ENCODE measurements around the gene NHEJ1. TPM values are rescaled to one million over a fixed set of nuclear protein-coding genes. Genes with fewer than 3 reads are reported as not detected.

The NHEJ1 gene
- total RNA-seq, 1 experiment from 2014 or later = 16.7 TPM

DNA sequence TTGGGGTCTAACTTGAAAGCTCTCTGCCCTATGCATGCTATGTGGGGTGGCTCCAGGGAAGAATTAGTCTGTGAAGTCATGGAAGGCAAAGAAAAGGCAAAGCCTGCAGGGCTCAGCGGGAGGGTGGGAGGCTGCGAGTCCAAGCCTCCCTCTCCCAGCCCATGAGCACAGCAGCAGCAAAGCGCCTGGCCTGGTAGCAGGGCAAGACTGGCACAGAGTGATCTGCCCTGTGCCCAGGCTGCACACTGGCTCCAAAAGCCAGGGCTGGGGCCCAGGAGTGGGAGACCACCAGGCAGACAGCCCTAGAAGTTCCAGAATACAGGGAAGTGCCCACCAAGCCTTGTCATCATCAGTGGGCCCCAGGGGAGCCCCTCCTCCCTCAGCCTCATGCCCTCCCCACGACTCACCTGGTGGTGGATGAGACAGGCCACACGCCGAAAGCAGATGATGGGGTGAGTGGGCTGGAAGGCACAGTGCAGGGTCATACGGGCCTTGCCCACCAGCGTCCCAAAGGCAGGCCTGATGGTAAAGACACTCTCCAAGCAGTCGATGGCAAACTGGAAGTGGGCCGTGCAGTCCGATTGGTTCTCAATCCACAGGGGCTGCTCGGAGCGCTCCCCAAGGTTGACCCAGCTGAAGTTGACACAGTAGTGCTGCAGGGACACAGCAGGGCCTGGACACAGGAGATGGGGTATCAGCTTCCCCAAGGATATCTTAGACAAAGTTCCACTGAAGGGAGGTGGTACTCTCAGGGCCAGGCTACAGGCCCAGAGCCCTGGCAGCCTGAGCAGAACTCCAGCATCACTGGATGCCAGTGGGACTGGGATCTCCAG, 131.4 kb downstream of the NHEJ1 start:
- Histone ChIP-seq H4K20me1 (ENCODE audit: low read length) (no peaks in the 10 kb centered on the region), H3K27me3 (ENCODE audit: low read length) (no peaks in the 10 kb centered on the region), H3K27ac (ENCODE audit: low read length) (no peak overlapping the region), H3K9ac (ENCODE audit: low read length) (no peak overlapping the region), H3K4me2 (ENCODE audit: low read length) (no peak overlapping the region), H3K4me3 (ENCODE audit: low read length) (no peak overlapping the region), H3K4me1 (ENCODE audit: insufficient read depth, low read length) (no peaks in the 10 kb centered on the region), H3K9me3 (ENCODE audit: low read length) (no peaks in the 10 kb centered on the region), H3F3A (ENCODE audit: low read length, unreplicated experiment) (no peaks in the 10 kb centered on the region), H3K36me3 (ENCODE audit: low read depth, low read length) (no peaks in the 10 kb centered on the region), H3K9me2 (replicated peaks; ENCODE audit: low read length) (no peaks in the 10 kb centered on the region), H3K79me2 (ENCODE audit: low read length) (no peaks in the 10 kb centered on the region), H2AFZ (ENCODE audit: low read length) (no peak overlapping the region)
- no peak for DNase-seq
- ChIA-PET CTCF (interaction anchor here (0.6 to 1.3 kb wide), 14 partner anchors 11 to 285 kb away, joined by 3 to 29 read pairs (median 4); partner anchors contain the start of gene IHH), POLR2A (ENCODE audit: unreplicated experiment) (no interaction called here)
- ATAC-seq = no peak
- intact Hi-C loops (cut with micrococcal nuclease) = loop anchor here (1.0 to 5.0 kb wide), 3 partner anchors 33 to 126 kb away; partner anchors contain the start of gene IHH
- no peak for TF ChIP-seq EZH2phosphoT487 (IDR thresholded peaks at IDR 0.05; ENCODE audit: borderline replicate concordance, low read length)
- TF ChIP-seq EZH2 (IDR thresholded peaks at IDR 0.05; ENCODE audit: low read length, unreplicated experiment) = no peak
- TF ChIP-seq, protein P1, sequence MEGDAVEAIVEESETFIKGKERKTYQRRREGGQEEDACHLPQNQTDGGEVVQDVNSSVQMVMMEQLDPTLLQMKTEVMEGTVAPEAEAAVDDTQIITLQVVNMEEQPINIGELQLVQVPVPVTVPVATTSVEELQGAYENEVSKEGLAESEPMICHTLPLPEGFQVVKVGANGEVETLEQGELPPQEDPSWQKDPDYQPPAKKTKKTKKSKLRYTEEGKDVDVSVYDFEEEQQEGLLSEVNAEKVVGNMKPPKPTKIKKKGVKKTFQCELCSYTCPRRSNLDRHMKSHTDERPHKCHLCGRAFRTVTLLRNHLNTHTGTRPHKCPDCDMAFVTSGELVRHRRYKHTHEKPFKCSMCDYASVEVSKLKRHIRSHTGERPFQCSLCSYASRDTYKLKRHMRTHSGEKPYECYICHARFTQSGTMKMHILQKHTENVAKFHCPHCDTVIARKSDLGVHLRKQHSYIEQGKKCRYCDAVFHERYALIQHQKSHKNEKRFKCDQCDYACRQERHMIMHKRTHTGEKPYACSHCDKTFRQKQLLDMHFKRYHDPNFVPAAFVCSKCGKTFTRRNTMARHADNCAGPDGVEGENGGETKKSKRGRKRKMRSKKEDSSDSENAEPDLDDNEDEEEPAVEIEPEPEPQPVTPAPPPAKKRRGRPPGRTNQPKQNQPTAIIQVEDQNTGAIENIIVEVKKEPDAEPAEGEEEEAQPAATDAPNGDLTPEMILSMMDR (conservative IDR thresholded peaks at IDR 0.05; ENCODE audit: low read depth, low read length) = no peak
- BruUV-seq (replicated peaks) = no TSS peak

DNA sequence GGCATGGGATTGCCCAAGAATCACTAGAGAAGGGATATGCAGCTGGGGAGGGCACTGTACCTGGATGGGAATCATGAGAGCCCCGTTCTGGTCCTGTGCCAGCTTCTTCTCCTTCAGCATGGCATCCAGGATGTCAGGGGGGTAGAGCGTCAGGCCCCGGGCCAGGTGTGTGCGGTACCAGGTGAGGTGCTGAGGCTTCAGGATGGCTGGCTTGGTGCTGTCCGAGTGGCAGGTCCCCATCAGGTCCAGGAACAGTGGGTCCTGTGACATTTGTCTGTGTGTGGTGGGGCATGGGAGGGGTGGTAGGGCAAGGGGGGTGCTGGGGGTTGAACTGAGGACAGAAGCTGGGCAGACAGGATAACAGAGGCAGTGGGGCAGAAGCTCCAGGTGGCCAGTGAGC, 132.5 kb downstream of the NHEJ1 start:
- Histone ChIP-seq H3K36me3 (ENCODE audit: low read depth, low read length) (no peaks in the 10 kb centered on the region), H2AFZ (ENCODE audit: low read length) (no peak overlapping the region), H3K79me2 (ENCODE audit: low read length) (no peaks in the 10 kb centered on the region), H3K9me3 (ENCODE audit: low read length) (no peaks in the 10 kb centered on the region), H3K9me2 (replicated peaks; ENCODE audit: low read length) (no peaks in the 10 kb centered on the region), H3K4me1 (ENCODE audit: insufficient read depth, low read length) (no peaks in the 10 kb centered on the region), H3K4me3 (ENCODE audit: low read length) (no peak overlapping the region), H3K27me3 (ENCODE audit: low read length) (no peaks in the 10 kb centered on the region), H3F3A (ENCODE audit: low read length, unreplicated experiment) (no peaks in the 10 kb centered on the region), H4K20me1 (ENCODE audit: low read length) (no peaks in the 10 kb centered on the region), H3K27ac (ENCODE audit: low read length) (no peak overlapping the region), H3K9ac (ENCODE audit: low read length) (no peak overlapping the region), H3K4me2 (ENCODE audit: low read length) (no peak overlapping the region)
- no TSS peak for BruUV-seq (replicated peaks)
- intact Hi-C loops (cut with micrococcal nuclease) = loop anchor here (5.0 kb wide), 1 partner anchor 34 kb away; the partner anchor contains the start of gene IHH
- DNase-seq (no peak), ATAC-seq (no peak)
- ChIA-PET POLR2A (ENCODE audit: unreplicated experiment) (no interaction called here), CTCF (no interaction called here)
- TF ChIP-seq, protein P1 (conservative IDR thresholded peaks at IDR 0.05; ENCODE audit: low read depth, low read length) = no peak
- TF ChIP-seq EZH2 (IDR thresholded peaks at IDR 0.05; ENCODE audit: low read length, unreplicated experiment) (no peak), EZH2phosphoT487 (IDR thresholded peaks at IDR 0.05; ENCODE audit: borderline replicate concordance, low read length) (no peak)

Data from PC-3 (cell line).